HCT116 (cell line): ENCODE measurements around the gene BTG1. TPM values are rescaled to one million over a fixed set of nuclear protein-coding genes. Genes with fewer than 3 reads are reported as not detected.

Source experiments
- ATAC-seq: fragments of 200-7000 bp; cut with Tn5 transposase; 2 replicates; pipeline ENCODE4 v1.9.1; 2020; ENCODE audit warnings: mild to moderate bottlenecking, moderate library complexity
- BruUV-seq: library from RNA; stranded (reverse); fragments of 400-500 nt; replicated peaks from 2 replicates; lab custom pipeline; 2021; lab: Mats Ljungman, UMichigan
- CTCF ChIA-PET: fragments of 300-600 bp; sonication (Branson Sonifier 250); formaldehyde crosslinking; loops from one replicate; lab custom pipeline; 2021; ENCODE audit warnings: antibody characterized with exemption; lab: Charles Lee
- POLR2A ChIA-PET: fragments of 300-600, 350-600 bp; sonication (Branson Sonifier 250); formaldehyde crosslinking; loops from one replicate; lab custom pipeline; 2021; ENCODE audit warnings: antibody characterized with exemption; lab: Charles Lee
- RAD21 ChIA-PET, 2 experiments: fragments of 300-600 bp; sonication (Branson Sonifier 250); formaldehyde crosslinking; loops; one replicate each; lab custom pipeline; 2023; ENCODE audit warnings: low total read pairs in 2 of 2; ENCODE audit not compliant: uncharacterized antibody in 2 of 2, unreplicated experiment in 2 of 2, low non-redundant PET in 1 of 2; lab: Charles Lee
- DNase-seq: peaks from one replicate; pipeline ENCODE4 v3.0.0-alpha.2; 2010; ENCODE audit warnings: low read depth, low spot score
- H2AFZ ChIP-seq: fragments of 200-600 bp; shearing (Covaris generic), sonication (generic); 2 replicates; pipeline ENCODE4 v1.6.1; 2017; ENCODE audit warnings: low read depth, mixed run types, mixed read lengths, antibody characterized with exemption, low read length; ENCODE audit not compliant: poor library complexity, severe bottlenecking
- H3K27ac ChIP-seq: 2 replicates; pipeline ENCODE4 v1.5.1; 2012; ENCODE audit warnings: low read depth, low read length
- H3K27me3 ChIP-seq: fragments of 200-600 bp; sonication (generic); 2 replicates; pipeline ENCODE4 v1.6.1; 2016; ENCODE audit warnings: mixed run types, low read length, mixed read lengths; ENCODE audit not compliant: insufficient read depth
- H3K36me3 ChIP-seq, 2 experiments: fragments of 200-500 bp in 1 of 2; fragments of 200-600 bp in 1 of 2; sonication (Bioruptor generic) in 1 of 2; sonication (generic) in 1 of 2; 2 replicates each; pipeline versions ENCODE4 v1.5.1 to v1.6.1; 2014 to 2016; ENCODE audit warnings: low read length in 2 of 2, inconsistent platforms in 1 of 2, mixed read lengths in 1 of 2, mixed run types in 1 of 2; ENCODE audit not compliant: insufficient read depth in 2 of 2, control insufficient read depth in 1 of 2
- H3K4me1 ChIP-seq, 2 experiments: fragments of 200-600 bp in 1 of 2; sonication (generic) in 1 of 2; 2 replicates each; pipeline versions ENCODE4 v1.5.1 to v1.6.1; 2012 to 2017; ENCODE audit warnings: low read length in 2 of 2, inconsistent platforms in 1 of 2, mild to moderate bottlenecking in 1 of 2, mixed read lengths in 1 of 2, mixed run types in 1 of 2, moderate library complexity in 1 of 2; ENCODE audit not compliant: insufficient read depth in 2 of 2, control insufficient read depth in 1 of 2
- H3K4me2 ChIP-seq: fragments of 200-600 bp; sonication (generic); 2 replicates; pipeline ENCODE4 v1.6.1; 2017; ENCODE audit warnings: mixed run types, low read length, mixed read lengths
- H3K4me3 ChIP-seq, 2 experiments: fragments of 200-600 bp in 1 of 2; sonication (generic) in 1 of 2; replicated peaks in 1 of 2; 2 replicates each; pipeline ENCODE4 v1.5.1; 2011 to 2016; ENCODE audit warnings: low read length in 2 of 2, control low read depth in 1 of 2, low read depth in 1 of 2, mild to moderate bottlenecking in 1 of 2, mixed read lengths in 1 of 2, mixed run types in 1 of 2
- H3K79me2 ChIP-seq: fragments of 200-600 bp; sonication (generic); 2 replicates; pipeline ENCODE4 v1.6.1; 2017; ENCODE audit warnings: mild to moderate bottlenecking, mixed run types, low read length, moderate library complexity, mixed read lengths; ENCODE audit not compliant: insufficient read depth
- H3K9ac ChIP-seq: fragments of 200-600 bp; sonication (generic); 2 replicates; pipeline ENCODE4 v1.6.1; 2016; ENCODE audit warnings: low read length, mixed read lengths
- H3K9me2 ChIP-seq: fragments of 200-600 bp; sonication (generic), shearing (Covaris generic); 2 replicates; pipeline ENCODE4 v1.6.1; 2017; ENCODE audit warnings: mixed run types, mild to moderate bottlenecking, moderate library complexity; ENCODE audit not compliant: insufficient read depth
- H3K9me3 ChIP-seq, 2 experiments: fragments of 200-500 bp in 1 of 2; fragments of 200-600 bp in 1 of 2; sonication (Bioruptor generic) in 1 of 2; sonication (generic) in 1 of 2; 2 replicates each; pipeline ENCODE4 v1.6.1; 2014 to 2017; ENCODE audit warnings: low read length in 2 of 2, mixed read lengths in 2 of 2, inconsistent platforms in 1 of 2, low read depth in 1 of 2, mild to moderate bottlenecking in 1 of 2, mixed run types in 1 of 2, moderate library complexity in 1 of 2; ENCODE audit not compliant: control insufficient read depth in 1 of 2, insufficient read depth in 1 of 2
- H4K20me1 ChIP-seq: fragments of 200-600 bp; sonication (generic), shearing (Covaris generic); 2 replicates; pipeline ENCODE4 v1.6.1; 2017; ENCODE audit warnings: mixed run types, mild to moderate bottlenecking, moderate library complexity; ENCODE audit not compliant: insufficient read depth
- ATF3 ChIP-seq: IDR thresholded peaks from 2 replicates; pipeline ENCODE4 v1.6.1; 2012
- CBX3 ChIP-seq: IDR thresholded peaks from 2 replicates; pipeline ENCODE4 v1.6.1; 2012; ENCODE audit warnings: low read depth
- CEBPB ChIP-seq: IDR thresholded peaks from 2 replicates; pipeline ENCODE4 v1.6.1; 2012; ENCODE audit warnings: low read depth
- EZH2 ChIP-seq: fragments of 200-600 bp; sonication (generic); IDR thresholded peaks from 2 replicates; pipeline ENCODE4 v1.6.1; 2017; ENCODE audit warnings: antibody characterized with exemption, mixed run types
- FOSL1 ChIP-seq: IDR thresholded peaks from 2 replicates; pipeline ENCODE4 v1.6.1; 2012; ENCODE audit warnings: low read depth
- JUND ChIP-seq: IDR thresholded peaks from 2 replicates; pipeline ENCODE4 v1.6.1; 2012
- MAX ChIP-seq: IDR thresholded peaks from 2 replicates; pipeline ENCODE4 v1.6.1; 2012
- POLR2A ChIP-seq: IDR thresholded peaks from 2 replicates; pipeline ENCODE4 v1.7.0; 2011; ENCODE audit warnings: borderline replicate concordance; ENCODE audit not compliant: insufficient read depth, insufficient read length; ENCODE audit errors: extremely low read depth
- POLR2AphosphoS5 ChIP-seq: IDR thresholded peaks from 2 replicates; pipeline ENCODE4 v1.6.1; 2011; ENCODE audit warnings: mild to moderate bottlenecking, low read depth, low read length, moderate library complexity
- RAD21 ChIP-seq: IDR thresholded peaks from 2 replicates; pipeline ENCODE4 v1.6.1; 2012; ENCODE audit warnings: low read depth, mild to moderate bottlenecking
- REST ChIP-seq: IDR thresholded peaks from 2 replicates; pipeline ENCODE4 v1.6.1; 2012; ENCODE audit warnings: low read depth
- SIN3A ChIP-seq: IDR thresholded peaks from 2 replicates; pipeline ENCODE4 v1.6.1; 2012; ENCODE audit warnings: low read depth
- SP1 ChIP-seq: IDR thresholded peaks from 2 replicates; pipeline ENCODE4 v1.6.1; 2012; ENCODE audit warnings: low read depth
- SRF ChIP-seq: IDR thresholded peaks from 2 replicates; pipeline ENCODE4 v1.6.1; 2012; ENCODE audit warnings: low read depth
- YY1 ChIP-seq: IDR thresholded peaks from 2 replicates; pipeline ENCODE4 v1.6.1; 2011; ENCODE audit warnings: low read length, low read depth, moderate library complexity, mild to moderate bottlenecking; ENCODE audit not compliant: insufficient replicate concordance; ENCODE audit errors: extremely low read depth
- ZBTB33 ChIP-seq: IDR thresholded peaks from 2 replicates; pipeline ENCODE4 v1.6.1; 2011; ENCODE audit warnings: mild to moderate bottlenecking, low read length, moderate library complexity; ENCODE audit not compliant: insufficient replicate concordance; ENCODE audit errors: extremely low read depth
- ZFX ChIP-seq: fragments of 450-650 bp; IDR thresholded peaks from 2 replicates; pipeline ENCODE4 v1.6.1; 2017
- ZNF274 ChIP-seq: fragments of 200-500 bp; sonication (Bioruptor generic); IDR thresholded peaks from 2 replicates; pipeline ENCODE4 v1.6.1; 2014; ENCODE audit warnings: mild to moderate bottlenecking, low read depth, low read length, inconsistent platforms
- intact Hi-C: fragments of 100-400 bp; cut with micrococcal nuclease; formaldehyde crosslinking; loops from 2 replicates; pipeline ENCODE4 v1.10.0; 2022
- total RNA-seq: library from RNA; stranded (reverse); gene quantifications from one replicate; pipeline ENCODE4 v1.2.1, GENCODE V29; 2021; ENCODE audit not compliant: unreplicated experiment

BTG1 gene
- total RNA-seq, 1 experiment from 2014 or later: 57.3 TPM

GRCh38 chr12:92098594-92099380 is 46.9 kb downstream of the BTG1 start:
- H3K4me2 ChIP-seq: no peak overlapping the region
- POLR2A ChIA-PET: no interaction called here
- no peaks in the 10 kb centered on the region for H3K27me3 ChIP-seq
- H3K4me3 ChIP-seq: no peak overlapping the region
- peaks cover 2 to 11% of the 10 kb centered on the region in 2 experiments; a peak in 3 of 4 replicates for H3K4me1 ChIP-seq
- no peaks in the 10 kb centered on the region for H3K36me3 ChIP-seq
- no peaks in the 10 kb centered on the region for H3K79me2 ChIP-seq
- BruUV-seq: no TSS peak
- no peaks in the 10 kb centered on the region for H4K20me1 ChIP-seq
- no peak for TF ChIP-seq CBX3
- TF ChIP-seq SP1: no peak
- no peak for TF ChIP-seq POLR2AphosphoS5
- TF ChIP-seq CEBPB: no peak
- TF ChIP-seq REST: no peak
- no peak for TF ChIP-seq YY1
- TF ChIP-seq SRF: no peak
- no peak for TF ChIP-seq JUND
- no peak for TF ChIP-seq RAD21
- TF ChIP-seq EZH2: no peak
- TF ChIP-seq ATF3: no peak
- TF ChIP-seq POLR2A: no peak
- TF ChIP-seq ZNF274: no peak
- no peak for TF ChIP-seq MAX
- TF ChIP-seq FOSL1: no peak
- no peak for TF ChIP-seq ZBTB33
- no peak for TF ChIP-seq SIN3A
- TF ChIP-seq ZFX: no peak
- ATAC-seq: no peak
- no peaks in the 10 kb centered on the region for H3K9me3 ChIP-seq
- H2AFZ ChIP-seq: no peak overlapping the region
- H3K27ac ChIP-seq: no peak overlapping the region
- no peak for DNase-seq
- RAD21 ChIA-PET: interaction anchor here in 1 of 2 experiments (0.6 kb wide), 1 partner anchor 322 kb away, joined by 3 read pairs; no protein-coding TSS in a partner anchor
- intact Hi-C loops: no loop called here
- H3K9ac ChIP-seq: no peak overlapping the region
- CTCF ChIA-PET: no interaction called here
- no peaks in the 10 kb centered on the region for H3K9me2 ChIP-seq
